ENCODE results near the gene RAPGEF1.

DNA sequence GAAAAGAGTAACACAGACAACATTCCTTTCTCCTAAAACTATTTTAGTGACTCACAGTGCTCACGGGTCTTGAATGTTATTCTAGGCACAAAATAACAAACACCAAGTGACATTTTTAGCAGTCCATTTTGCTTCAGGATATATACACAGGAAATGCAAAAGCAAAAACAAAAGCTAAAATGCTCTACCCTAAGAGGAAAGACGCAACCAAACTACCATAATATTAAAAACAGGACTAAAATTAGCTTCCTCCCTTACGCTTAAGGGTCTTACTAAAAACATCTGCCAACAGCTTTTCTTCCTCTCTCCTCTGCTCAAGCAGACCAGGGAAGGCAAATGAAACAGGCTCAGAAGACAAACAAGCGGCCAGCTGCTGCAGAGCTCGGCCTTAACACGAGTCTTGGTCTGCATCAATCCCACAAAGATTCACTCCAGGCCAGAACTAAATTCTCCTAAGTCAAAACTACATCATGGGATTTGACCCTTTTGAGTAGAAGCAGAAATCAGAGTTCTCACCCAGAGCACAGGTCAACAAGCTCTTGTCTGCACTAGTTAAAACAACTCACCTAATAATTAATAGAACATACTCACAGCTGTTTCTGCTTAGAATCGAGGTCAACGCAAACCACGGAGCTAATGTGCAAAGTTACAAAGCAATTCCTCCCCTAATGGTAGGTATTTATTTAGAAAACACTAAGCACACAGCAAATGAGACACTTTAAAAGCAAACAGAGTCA is 62.3 kb downstream of the RAPGEF1 start:
- TF ChIP-seq, protein P1, sequence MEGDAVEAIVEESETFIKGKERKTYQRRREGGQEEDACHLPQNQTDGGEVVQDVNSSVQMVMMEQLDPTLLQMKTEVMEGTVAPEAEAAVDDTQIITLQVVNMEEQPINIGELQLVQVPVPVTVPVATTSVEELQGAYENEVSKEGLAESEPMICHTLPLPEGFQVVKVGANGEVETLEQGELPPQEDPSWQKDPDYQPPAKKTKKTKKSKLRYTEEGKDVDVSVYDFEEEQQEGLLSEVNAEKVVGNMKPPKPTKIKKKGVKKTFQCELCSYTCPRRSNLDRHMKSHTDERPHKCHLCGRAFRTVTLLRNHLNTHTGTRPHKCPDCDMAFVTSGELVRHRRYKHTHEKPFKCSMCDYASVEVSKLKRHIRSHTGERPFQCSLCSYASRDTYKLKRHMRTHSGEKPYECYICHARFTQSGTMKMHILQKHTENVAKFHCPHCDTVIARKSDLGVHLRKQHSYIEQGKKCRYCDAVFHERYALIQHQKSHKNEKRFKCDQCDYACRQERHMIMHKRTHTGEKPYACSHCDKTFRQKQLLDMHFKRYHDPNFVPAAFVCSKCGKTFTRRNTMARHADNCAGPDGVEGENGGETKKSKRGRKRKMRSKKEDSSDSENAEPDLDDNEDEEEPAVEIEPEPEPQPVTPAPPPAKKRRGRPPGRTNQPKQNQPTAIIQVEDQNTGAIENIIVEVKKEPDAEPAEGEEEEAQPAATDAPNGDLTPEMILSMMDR (IDR thresholded peaks at IDR 0.05; ENCODE audit: poor library complexity) = no peak
- no peak for TF ChIP-seq EZH2 (IDR thresholded peaks at IDR 0.05; ENCODE audit: borderline replicate concordance)
- no peak for TF ChIP-seq EZH2phosphoT487 (IDR thresholded peaks at IDR 0.05; ENCODE audit: low read depth, severe bottlenecking, unreplicated experiment)

All from hepatocyte (in vitro differentiated cells).